Activated effector memory CD4-positive, alpha-beta T cell treated with anti-CD3 and anti-CD28 coated beads, Interleukin-2, amount 50 U/mL, for 16 hours (primary cell): ENCODE measurements around the gene ZNF710.
A peak's percentile ranks its signal among the peaks of the same experiment; 100 is the strongest.

ENCODE experiments used
- DNase-seq: peaks from one replicate; pipeline ENCODE4 v3.0.0-alpha.2; 2020

Gene ZNF710

DNA sequence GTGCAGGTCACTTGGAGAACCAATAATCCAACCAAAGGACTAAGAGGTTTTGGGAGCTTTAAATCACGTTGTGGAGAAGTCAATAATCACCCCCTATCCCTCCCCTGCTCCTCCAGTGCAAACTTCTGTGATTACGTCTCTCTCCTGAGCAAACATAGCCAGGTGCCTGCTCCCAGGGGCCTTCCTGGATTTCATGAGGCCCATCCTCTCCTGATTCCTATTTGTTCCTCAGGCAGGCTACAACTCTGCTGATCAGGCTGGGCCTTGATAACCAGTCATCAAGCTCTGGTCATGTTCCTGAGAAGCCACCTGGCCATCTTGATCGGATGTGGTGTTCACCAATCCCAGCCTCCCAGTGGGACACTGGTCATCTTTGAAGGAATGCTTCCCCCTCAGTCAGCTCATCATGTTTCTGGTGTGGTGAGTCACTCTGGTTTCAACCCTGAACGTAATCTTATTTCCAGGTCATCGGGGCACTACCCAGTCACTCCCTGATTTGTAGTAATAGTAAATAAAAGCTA is 2.9 kb upstream of the ZNF710 start:
- no peak for DNase-seq

DNA sequence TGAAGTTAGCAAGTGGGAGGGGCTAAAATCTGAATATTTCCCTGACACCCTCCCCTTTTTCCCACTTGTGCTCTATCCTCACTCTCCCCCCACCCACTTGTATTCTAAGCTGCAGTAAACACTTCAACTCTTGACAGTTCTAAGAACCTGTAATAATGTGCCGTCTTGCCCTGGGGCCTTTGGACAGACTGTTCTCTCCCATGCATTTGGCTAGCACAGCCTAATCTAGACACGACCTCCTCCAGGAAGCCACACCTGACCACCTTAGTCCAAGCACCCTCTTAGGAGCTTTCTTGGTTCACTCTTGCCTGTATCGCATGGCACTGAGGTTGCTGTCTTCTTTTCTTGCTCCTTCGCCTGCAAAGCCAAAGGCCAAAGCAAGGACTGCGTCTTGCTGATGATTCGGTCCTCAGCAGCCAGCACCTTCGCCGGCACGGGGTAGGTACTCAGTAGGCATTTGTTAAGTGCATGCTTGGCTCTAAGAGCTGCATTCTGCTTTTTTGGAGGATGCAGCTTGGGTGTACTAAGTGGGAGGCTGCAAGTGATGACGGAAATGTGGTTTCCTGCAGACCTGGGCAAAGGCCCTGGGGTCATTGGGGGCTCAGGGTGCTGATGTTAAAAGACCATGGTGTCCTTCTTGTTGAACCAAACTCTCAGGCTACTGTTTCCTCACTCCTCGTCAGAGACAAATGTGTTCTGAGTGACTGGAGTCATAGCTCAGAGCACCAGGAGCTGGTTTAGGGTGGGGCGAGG is 2.0 kb upstream of the ZNF710 start:
- DNase-seq = no peak

DNA sequence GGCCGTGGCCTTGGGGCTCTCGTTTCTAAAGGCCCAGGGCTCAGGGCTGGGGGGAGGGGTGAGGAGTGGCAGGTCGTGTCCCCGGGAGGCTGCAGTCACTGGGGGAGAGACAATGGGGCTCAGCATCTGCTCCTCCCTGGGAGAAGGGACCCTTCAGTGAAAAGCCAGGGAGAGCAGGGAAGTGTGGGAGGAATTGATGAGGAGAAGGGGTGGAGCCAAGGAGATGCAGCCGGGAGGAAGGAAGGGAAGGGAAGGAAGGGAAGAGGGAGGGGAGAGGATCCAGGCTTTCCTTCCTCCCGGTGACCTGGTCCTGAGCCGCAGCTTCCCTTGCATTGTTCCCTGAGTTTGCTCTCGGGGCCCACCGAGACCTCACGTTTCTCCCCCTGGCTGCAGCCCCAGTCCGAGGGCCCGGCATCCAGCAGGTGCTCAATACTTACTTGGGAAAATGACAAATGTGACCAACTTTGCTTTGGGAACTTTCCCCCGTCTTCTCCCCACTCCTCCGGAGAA is 1.4 kb upstream of the ZNF710 start:
- no peak for DNase-seq

DNA sequence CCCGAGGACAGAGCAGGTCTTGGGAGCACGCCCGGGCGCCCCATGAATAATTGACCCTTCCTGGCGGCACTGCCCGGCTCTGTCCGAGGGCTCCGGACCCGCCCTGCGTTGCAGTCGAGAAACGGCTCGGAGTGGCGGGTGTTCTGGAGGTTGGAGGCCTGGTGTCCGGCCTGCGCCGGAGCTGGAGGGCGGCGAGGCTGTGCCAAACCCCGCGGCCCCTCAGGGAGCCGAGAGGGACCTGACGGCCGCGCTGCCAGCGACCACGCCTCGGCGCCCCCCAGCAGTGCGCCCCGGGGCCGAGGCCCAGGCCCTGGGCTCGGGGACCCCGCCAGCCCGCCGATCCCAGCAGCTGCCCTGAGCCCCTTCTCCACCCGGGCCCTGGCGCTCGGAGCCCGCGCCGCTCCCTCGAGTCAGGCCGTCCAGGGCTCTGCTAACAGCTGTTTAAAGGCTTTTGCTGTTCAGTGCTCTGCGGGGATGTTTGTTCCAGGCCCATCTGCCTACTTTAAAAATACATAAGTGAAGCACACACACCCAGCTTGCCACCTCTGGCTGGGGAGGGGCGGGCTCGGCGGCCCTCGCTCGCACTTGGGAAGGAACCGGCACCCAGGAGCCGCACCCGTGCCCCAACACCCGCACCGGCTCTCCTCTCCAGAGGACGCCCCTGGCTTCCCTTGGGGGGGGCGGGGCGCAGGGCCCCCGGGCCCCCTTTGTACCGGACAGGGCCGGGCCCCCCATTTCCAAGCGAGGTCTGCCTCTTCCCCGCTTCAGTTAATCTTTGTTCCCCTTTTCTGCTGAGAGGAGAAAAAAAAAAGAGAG is 730 bp upstream of the ZNF710 start:
- DNase-seq = peak; percentile 66

DNA sequence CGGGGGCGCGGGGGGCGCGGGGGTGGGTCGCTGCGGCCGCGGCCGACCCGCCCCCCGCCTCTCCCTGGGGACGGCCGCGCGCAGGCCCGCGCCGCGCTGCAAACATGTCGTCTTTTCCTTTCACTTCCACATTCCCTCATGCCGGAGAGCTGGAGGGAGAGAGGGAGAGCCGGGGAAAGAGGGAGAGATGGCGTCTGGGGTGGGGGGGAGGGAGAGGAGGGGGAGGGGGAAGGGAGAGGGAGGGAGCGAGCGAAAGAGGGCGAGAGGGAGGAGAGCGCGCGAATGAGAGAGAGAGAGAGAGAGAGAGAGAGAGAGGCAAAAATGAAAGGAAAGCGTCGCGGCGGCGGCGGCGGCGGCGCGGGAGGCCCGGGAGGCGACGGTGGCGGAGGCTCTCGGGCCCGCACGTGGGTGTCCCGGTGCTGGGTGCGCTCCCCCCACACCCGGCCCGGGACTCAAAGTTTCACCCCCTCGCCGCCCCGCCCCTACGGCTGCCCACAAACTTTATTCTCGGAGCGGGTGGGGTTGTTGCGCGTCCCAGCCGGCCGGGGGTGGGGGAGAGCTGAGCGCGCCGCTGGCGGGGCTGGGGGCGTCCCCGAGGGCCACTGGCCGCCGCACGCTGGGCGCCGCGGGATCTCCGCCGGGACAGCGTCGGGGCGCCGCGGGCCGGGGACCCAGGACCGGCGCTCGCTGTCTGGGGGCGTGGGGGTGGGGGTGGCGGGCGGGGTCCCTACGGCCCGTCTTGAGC is 731 bp downstream of the ZNF710 start:
- DNase-seq = peak; percentile 87

DNA sequence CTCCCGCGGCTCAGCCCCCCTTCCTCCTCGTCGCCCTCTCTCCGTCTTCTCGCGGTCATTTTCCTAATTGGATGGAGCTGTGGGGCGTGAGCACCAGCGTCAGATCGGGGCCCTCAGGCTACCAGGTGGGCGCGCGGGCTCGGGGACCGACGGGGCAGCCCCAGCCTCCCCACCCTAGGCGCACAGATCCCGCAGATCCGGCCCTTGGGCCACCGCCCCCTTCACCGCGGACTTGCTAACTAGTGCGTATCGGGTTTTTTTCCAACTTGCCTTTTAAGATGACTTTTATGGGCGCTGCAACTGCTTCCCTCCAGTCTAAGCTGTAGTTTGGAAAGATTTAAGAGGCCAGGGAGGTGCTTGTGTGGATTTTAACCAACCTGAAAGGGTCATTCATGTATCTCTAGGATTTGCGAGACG is 1.3 kb downstream of the ZNF710 start:
- peak; percentile 75 for DNase-seq

DNA sequence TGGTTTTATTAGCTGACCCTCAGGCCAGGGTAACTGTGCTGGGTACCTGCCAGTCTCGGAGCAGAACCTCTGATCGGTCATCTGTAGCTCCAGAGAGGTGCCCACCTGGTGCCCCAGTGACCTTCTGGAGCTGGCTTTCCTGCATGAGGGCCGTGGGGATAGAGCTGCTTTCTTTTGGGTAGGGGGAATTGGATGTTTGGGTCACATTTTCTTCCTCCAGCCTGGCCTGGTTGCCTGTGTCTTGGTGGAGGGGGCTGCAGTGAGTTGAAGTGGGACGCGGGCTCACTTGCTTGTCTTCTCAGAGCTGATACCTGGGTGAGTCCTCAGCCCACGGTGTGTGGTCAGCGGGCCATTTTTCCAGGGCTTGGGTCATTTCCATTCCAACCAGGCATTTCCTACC is 2.6 kb downstream of the ZNF710 start:
- no peak for DNase-seq

DNA sequence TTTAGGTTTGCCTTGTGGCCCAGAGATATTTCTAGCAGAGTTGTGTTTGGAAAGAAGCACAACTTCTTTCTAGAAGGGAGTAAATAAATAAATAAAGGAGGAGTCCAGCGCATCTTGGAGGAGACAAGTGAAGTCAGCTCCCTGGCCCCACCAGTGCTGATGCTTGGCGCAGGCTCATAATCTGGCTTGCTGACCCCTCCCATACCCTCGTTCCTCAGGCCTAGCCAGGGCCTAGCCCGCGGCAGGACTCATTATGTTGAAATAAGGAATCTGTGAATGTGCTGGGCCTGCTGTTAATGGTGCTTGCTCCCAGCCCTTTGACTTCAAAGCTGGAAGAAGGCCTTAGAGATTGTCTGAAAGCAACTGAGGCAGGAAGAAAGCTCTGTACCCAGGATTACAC is 3.1 kb downstream of the ZNF710 start:
- DNase-seq = no peak

DNA sequence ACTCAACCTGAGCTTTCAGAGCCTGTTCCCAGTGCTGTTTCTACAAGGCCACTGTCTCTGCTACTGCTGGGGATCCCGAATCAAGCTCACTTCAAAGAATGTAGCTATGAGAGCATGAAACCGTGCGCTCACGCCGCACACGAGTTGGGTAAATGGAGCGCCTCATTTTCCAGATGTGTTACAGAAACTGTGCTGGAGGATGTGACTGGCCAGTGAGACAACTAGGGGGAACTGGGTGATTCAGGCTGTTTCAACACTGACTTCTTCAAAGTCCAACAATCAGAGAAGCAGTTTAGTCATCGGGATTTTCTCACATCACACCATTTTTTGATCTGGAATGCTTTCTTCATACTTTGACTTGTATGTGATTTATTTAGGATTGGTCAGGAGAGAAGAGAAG is 3.5 kb downstream of the ZNF710 start:
- DNase-seq = no peak

DNA sequence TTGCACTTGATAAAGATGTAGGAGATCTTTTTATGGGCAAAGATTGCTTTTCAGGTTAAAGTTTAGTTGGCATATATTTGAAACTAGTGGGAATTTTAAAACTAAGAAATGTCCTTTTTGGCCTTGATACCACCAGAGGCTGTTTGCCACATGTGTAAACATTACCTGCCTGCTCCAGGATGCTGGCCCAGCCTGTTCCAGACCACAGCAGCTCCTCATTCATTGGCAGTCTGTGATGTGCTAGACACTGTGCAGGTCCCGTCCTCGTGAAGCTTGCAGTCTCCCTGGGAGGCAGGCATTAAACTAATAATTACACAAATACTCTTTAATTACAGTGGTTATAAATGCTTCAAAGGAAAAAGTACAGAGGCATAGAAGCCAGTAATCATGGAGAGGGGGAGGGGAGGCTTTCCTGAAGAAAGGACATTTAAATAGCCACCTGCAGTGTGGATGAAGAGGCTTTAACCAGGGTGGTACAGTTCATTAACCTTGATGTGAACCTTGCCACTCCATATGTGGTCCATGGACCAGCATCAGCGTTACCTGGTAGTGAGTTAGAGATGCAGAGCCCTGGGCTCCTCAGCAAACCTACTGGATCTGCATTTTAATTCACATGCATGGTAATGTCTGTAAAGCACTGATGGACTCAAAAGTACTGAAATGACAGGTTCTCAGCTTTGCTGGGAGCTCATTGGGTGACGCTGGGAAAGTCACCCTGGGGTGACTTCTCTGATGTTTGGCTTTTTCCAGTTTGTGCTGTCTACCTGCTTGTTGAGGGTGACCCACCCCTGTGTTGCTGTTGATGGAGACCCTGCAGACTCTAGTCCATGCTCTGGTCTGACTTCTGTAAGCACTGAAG is 5.3 kb downstream of the ZNF710 start:
- no peak for DNase-seq

DNA sequence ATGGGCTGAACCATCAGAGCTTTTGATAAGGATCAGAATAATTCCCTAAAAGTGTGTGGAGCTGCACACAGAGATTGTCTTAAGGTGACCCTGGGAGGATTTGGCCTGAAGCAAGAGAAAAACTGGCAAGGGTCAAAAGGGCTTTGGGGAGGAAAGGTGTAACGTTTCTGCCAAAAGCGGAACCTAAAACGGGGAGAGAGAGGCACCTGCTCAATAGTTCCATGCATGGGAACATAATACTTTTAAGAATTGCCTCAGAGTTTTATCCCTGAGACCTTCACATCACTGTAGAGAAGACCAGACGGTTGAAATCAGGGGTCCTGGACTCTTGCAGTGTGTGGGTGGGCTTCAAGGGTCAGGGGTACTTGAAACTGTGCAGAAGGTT is 5.9 kb downstream of the ZNF710 start:
- no peak for DNase-seq

DNA sequence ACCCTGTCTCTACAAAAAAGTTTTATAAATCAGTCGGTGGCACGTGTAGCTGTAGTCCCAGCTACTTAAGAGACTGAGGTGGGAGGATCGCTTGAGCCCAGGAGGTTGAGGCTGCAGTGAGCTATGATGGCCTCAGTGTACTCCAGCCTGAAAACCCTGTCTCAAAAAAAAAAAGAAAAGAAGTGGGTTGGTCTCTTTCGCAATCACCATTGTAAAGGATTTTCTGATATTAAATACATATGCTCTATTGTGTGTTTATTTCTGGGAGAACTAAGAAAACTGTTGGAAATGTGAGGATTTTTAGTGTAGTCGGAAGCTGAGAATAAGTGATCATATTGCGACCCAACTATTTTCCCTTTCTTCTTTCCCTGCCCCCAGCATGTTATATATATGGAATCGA is 7.5 kb downstream of the ZNF710 start:
- no peak for DNase-seq

DNA sequence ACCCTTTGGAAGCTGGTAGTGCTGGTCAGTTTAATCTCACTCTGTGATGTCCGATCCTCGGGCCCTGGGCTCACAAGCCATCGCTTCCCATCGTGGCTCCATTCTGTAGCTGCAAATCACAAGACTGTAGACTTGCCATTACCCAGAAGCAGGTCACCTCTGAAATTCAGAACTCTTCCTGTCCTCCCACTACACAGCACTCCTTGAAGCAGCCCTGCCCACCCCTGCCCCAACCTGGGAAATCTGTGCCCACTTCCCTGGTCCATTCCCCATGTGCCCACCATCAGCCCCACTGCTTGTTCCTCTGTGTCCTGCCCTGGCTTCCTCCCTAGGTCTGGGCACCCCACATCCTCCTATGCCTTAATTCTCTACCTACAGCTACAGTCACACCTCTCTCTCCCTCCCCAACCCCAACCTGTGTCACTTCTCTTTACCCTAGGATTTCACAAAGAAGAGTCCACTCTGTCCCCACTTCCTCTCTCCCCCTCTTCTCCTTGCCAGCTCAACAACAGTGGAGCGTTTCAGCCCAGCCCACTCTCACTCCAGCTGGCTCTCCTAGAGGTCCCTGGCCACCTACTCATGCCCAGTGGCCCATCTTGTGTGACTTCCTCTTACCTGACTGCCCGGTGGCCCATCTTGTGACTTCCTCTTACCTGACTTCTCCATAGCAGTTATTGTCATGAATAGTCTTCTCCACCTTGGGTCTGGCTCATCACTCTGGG is 8.3 kb downstream of the ZNF710 start:
- DNase-seq = no peak

DNA sequence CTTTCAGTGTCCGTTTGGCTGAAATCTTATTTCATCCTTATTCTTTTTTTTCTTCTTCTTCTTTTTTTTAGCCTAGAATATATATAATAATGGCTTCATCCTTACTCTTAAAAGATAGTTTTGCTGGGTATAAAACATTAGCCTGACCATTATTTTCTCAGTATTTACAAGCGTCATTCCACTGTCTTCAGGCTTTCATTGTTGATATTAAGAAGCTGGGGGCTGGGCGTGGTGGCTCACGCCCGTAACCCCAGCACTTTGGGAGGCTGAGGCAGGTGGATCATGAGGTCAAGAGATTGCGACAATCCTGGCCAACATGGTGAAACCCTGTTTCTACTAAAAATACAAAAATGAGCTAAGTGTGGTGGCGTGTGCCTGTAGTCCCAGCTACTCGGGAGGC is 10.6 kb downstream of the ZNF710 start:
- no peak for DNase-seq

DNA sequence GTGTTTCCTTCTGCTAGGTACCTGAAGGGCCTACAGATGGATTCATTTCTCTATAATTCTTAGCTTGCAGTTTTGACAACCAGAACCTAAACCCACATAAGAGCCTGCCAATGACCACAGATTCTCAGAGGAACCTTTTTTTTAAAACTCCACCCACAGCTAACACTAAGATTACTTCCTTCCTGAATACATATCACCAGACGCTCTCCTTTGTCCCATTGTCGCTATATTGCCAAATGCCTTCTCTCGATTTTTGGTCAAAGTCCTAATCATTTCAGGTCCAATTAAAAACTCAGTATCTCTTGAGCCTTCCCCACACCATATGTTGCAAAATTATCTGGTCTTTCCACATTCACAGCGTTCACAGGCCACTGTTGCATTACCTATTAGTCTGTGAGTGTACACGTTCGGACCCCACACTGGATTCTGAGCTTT is 12.4 kb downstream of the ZNF710 start:
- DNase-seq = no peak

DNA sequence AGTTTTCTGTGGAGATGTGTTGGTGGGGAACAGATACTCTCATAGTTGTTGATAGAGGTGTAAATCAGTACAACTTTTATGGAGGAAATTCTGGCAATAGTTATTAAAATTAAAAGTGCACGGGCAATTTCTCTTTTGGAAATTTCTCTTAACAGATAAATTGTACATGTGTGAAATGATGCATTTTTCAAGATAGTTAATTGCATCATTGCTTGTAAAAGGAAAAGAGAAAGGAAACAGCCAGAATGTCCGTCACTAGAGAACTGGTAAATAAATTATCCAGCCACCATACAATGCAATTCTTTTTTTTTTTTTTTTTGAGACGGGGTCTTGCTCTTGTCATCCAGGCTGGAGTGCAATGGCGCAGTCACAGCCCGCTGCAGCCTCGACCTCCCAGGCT is 14.2 kb downstream of the ZNF710 start:
- DNase-seq = no peak

DNA sequence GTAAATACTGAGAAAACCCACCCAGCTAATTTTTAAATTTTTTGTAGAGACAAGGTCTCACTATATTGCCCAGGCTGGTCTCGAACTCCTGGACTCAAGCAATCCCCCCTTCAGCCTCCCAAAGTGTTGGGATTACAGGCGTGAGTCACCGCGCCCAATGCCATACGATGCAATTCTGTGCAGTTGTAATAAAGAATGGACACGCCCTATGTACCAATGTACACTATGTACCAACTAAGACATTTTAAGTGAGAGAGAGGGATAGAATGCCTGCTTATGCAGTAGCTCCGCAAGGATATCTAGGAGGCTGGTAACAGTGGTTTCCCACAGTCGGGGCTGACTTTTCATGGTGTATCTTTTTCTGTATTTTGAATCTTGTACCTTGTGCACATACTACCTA is 14.6 kb downstream of the ZNF710 start:
- DNase-seq = no peak

DNA sequence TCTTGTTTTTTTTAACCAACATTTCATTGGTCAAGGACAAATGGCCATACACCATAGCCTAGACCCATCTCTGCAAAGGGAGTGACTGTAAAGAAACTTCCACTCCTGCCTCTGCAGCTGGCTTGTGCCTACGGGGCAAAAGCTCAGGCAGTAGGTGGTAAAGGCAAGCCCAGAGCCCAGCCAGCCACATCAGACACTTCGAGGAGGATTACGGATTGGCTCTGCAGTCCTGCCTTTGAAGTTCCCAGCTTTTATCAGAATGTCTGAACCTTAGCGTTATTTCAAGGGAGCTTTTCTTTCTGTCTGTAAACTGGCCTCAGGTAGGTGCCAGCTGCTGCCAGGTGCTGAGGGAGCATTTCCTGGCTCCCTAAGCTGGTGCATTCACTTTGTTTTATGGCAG is 15.6 kb downstream of the ZNF710 start:
- no peak for DNase-seq

DNA sequence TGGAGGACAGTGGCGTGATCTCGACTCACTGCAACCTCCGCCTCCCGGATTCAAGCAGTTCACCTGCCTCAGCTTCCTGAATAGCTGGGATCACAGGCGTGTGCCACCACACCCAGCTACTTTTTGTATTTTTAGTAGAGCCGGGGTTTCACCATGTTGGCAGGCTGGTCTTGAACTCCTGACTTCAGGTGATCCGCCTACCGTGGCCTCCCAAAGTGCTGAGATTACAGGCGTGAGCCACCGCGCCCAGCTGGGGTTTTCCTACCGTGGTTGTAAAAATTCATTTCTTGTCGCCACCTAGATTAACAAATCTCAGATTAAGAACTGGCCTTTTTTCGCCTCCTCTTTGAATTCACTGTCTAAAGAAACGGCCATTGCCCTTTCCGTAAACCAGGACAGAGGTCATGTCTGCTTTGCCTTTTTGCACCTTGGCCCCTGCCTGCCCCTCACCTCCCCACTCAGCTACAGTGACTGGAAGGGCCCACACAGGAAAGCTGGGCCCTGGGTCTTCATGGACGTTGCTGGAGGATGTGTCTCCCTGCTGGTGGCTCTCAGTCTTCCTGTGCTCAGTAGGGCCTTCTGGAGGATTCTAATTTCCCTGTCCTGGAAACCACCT is 17.2 kb downstream of the ZNF710 start:
- DNase-seq = no peak

DNA sequence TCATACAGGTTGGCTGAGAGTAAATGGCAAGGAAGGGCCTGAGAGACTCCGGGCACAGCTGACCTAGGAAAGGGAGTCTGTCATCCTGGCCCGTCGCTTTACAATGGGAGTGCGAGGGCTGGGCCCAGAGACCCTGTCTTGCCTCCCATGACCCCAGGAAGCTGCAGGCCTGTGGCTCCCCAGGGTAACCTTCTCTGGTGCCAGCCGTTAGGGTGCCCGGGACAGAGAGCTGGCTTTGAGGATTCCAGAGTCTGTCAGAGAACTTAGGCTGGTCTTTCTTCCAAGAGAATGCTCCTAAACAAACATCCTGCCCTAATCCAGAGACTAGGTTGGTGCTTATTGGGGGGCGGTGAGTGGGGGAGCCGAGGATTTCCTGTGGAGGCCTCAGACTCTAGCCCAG is 18.5 kb downstream of the ZNF710 start:
- DNase-seq = no peak
